Activated T-cell treated with anti-CD3 and anti-CD28 coated beads, Interleukin-2, amount 50 U/mL, for 4 hours (primary cell): Measurements from ENCODE around the gene C10orf105. TPM values are rescaled to one million over a fixed set of nuclear protein-coding genes. Genes with fewer than 3 reads are reported as not detected.
A peak's percentile ranks its signal among the peaks of the same experiment; 100 is the strongest.

Experiments
- ATAC-seq, 2 donors: fragments of 200-7000 bp; cut with Tn5 transposase; one replicate each; pipeline ENCODE4 v1.10.0; 2021
- DNase-seq: peaks from one replicate; pipeline ENCODE4 v3.0.0-alpha.2; 2020
- H3K27me3 Mint-ChIP-seq: one replicate; pipeline ENCODE4 v1.8.0; 2021; ENCODE audit warnings: low read depth, mixed read lengths
- H3K36me3 Mint-ChIP-seq: one replicate; pipeline ENCODE4 v1.8.0; 2022; ENCODE audit warnings: mixed read lengths; ENCODE audit not compliant: insufficient read depth
- H3K4me1 Mint-ChIP-seq: one replicate; pipeline ENCODE4 v1.8.0; 2021; ENCODE audit warnings: low read depth, mixed read lengths
- H3K4me3 Mint-ChIP-seq: one replicate; pipeline ENCODE4 v1.8.0; 2021; ENCODE audit warnings: mild to moderate bottlenecking, moderate library complexity, mixed read lengths
- H3K9me3 Mint-ChIP-seq: one replicate; pipeline ENCODE4 v1.8.0; 2021; ENCODE audit warnings: mixed read lengths
- total RNA-seq, 3 donors: library from RNA; stranded (reverse); gene quantifications; one replicate each; pipeline ENCODE4 v1.2.1, GENCODE V29; 2021

Gene C10orf105
- total RNA-seq, 3 donors from 2014 or later = 0.05 to 0.28 (median 0.18) TPM

DNA sequence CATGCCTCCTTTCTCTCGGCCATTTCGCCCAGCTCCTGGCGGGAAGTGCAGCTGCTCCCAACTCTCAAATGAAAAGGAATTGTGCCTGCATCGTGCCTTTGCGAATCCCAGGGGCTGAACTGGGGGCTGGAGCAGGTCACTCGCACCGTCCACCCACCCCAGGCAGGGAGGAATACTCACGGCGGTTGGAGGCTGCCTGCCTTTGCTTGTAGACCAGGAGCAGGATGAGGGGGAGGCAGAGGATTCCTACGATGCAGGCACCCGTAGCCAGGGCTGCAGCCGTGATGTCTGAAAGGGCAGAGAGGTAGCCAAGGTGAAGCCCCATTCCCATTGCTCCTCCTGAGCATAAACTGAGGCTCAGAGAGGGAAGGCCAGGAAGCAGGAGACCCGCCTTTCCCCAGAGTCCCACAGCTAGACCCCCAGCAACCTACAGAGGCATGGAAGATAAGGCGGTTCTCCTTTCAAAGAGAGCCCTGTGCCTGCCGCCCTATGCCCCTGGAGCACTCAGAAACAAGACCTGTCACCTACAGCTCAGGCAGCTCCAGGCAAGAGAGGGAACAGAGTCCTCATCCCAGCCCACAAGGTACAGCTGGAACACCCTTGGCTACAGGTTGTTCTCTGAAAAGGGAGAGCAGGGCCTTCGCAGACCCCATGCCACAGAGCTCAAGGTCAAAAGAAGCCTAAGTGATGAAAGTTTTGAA, 35.8 kb upstream of the C10orf105 start:
- ATAC-seq (no peak), DNase-seq (no peak)
- peaks cover 85% of the 10 kb centered on the region for H3K4me1 Mint-ChIP-seq
- H3K9me3 Mint-ChIP-seq = no peaks in the 10 kb centered on the region
- H3K4me3 Mint-ChIP-seq = no peak overlapping the region
- no peaks in the 10 kb centered on the region for H3K27me3 Mint-ChIP-seq
- peaks cover 58% of the 10 kb centered on the region for H3K36me3 Mint-ChIP-seq

- Mint-ChIP-seq H3K27me3 (no peaks in the 10 kb centered on the region), H3K36me3 (peaks cover 65% of the 10 kb centered on the region), H3K9me3 (no peaks in the 10 kb centered on the region), H3K4me1 (peaks cover 91% of the 10 kb centered on the region), H3K4me3 (no peak overlapping the region)
- DNase-seq (no peak), ATAC-seq (no peak)
These were observed 35.0 kb upstream of the C10orf105 start for GRCh38 chr10:71754562-71754961.

GRCh38 chr10:71753960-71754505, 34.5 kb upstream of the C10orf105 start:
- DNase-seq (no peak), ATAC-seq (no peak)
- H3K4me1 Mint-ChIP-seq = peaks cover 95% of the 10 kb centered on the region
- no peaks in the 10 kb centered on the region for H3K27me3 Mint-ChIP-seq
- no peaks in the 10 kb centered on the region for H3K9me3 Mint-ChIP-seq
- H3K36me3 Mint-ChIP-seq = peaks cover 67% of the 10 kb centered on the region
- H3K4me3 Mint-ChIP-seq = no peak overlapping the region

DNA sequence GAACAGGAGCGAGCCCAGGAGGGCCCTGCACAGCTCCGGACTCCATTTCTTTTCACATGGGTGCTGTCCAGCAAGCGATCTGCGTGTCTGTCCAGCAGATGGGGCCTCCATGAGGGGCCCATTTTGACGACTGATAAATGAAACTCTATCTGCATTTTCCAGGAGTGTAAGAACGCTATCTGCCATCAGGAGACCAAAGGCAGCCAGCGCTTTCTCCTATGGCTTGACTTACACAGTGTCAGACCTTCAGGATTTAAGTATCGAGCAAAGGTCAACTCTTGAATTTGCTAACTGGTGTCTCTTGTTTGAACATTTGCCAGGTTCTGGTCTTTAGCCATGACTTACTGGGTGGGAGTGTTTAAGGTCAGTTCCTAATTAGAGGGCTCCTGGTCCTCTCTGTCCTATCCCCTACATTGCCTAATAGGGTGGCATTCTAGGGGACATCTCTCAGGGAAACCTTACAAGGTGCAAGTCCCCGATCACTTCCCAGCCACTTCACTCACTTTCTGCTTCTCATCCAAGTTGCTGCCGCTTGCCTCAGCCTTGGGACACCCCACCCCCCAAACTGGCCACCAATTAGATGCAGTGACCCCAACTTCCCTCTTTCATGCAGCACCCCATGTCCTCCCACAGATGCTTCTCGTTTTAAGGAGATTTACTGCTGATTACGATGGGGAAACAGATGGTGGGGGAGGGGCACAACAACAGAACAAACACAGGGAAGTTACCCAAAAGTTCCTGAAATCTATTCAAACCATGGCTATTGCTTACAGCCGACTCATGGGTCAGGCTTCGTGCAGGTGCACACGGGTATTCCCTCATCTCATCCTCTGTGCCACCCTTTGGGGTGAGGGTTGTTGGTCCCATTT, 33.7 kb upstream of the C10orf105 start:
- H3K9me3 Mint-ChIP-seq = no peaks in the 10 kb centered on the region
- H3K36me3 Mint-ChIP-seq = peaks cover 69% of the 10 kb centered on the region
- ATAC-seq (no peak), DNase-seq (no peak)
- H3K27me3 Mint-ChIP-seq = no peaks in the 10 kb centered on the region
- peaks cover 96% of the 10 kb centered on the region for H3K4me1 Mint-ChIP-seq
- no peak overlapping the region for H3K4me3 Mint-ChIP-seq

GRCh38 chr10:71752391-71753090, 33.0 kb upstream of the C10orf105 start:
- peaks cover 66% of the 10 kb centered on the region for H3K36me3 Mint-ChIP-seq
- H3K4me3 Mint-ChIP-seq = no peak overlapping the region
- no peak for DNase-seq
- H3K9me3 Mint-ChIP-seq = no peaks in the 10 kb centered on the region
- H3K4me1 Mint-ChIP-seq = peaks cover 96% of the 10 kb centered on the region
- ATAC-seq = no peak
- no peaks in the 10 kb centered on the region for H3K27me3 Mint-ChIP-seq

- ATAC-seq = no peak
- Mint-ChIP-seq H3K9me3 (no peaks in the 10 kb centered on the region), H3K27me3 (no peaks in the 10 kb centered on the region), H3K4me1 (peaks cover 96% of the 10 kb centered on the region), H3K36me3 (peaks cover 60% of the 10 kb centered on the region), H3K4me3 (no peak overlapping the region)
- DNase-seq = no peak
These were observed 32.1 kb upstream of the C10orf105 start for GRCh38 chr10:71751515-71752224.

DNA sequence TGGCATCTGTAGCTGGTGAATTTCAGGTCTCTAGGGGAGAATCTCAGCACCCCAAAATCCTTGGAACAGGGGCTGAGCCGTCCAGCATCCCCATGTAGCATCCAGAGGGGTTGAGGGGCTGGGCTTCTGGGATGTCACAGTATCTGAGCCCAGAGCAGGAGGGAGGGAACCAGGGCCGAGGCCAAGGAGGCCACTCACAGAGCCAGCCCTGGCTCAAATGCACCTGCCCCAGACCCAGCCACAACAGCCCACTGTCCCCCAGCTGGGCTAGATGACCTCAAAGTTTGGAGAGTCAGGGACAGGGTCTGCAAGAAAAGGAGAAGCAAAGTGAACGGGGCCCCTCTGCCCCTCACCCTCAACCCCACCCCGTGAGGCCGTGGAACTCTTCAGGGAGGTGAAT, 31.4 kb upstream of the C10orf105 start:
- Mint-ChIP-seq H3K4me3 (no peak overlapping the region), H3K36me3 (peaks cover 53% of the 10 kb centered on the region), H3K4me1 (peaks cover 96% of the 10 kb centered on the region), H3K9me3 (no peaks in the 10 kb centered on the region), H3K27me3 (no peaks in the 10 kb centered on the region)
- ATAC-seq = no peak
- DNase-seq = no peak

- no peaks in the 10 kb centered on the region for H3K9me3 Mint-ChIP-seq
- H3K4me1 Mint-ChIP-seq = peaks cover 97% of the 10 kb centered on the region
- no peak overlapping the region for H3K4me3 Mint-ChIP-seq
- DNase-seq (no peak), ATAC-seq (no peak)
- H3K27me3 Mint-ChIP-seq = no peaks in the 10 kb centered on the region
- H3K36me3 Mint-ChIP-seq = peaks cover 53% of the 10 kb centered on the region
These were observed 30.7 kb upstream of the C10orf105 start for GRCh38 chr10:71750124-71750841.

DNA sequence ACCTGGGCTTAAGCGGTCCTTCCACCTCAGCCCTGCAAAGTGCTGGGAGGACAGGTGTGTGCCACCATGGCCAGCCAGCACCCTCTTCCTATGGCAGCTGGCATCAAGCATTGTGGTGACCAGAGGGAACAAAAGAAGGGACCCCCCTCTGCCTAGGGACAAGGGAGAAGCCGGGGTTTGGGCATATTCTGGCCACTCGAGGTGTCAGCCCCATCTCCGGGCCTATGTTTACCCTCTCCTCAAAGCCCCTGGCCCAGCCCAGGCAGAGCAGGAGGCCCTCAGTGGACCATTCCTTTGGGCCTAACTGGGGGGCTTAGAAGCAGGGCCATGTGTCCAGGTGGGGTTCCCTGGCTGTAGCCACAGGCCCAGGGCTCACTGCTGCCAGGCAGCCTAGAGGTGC, 29.8 kb upstream of the C10orf105 start:
- Mint-ChIP-seq H3K36me3 (peaks cover 51% of the 10 kb centered on the region), H3K4me3 (peak overlapping the region; percentile 63), H3K27me3 (no peaks in the 10 kb centered on the region), H3K9me3 (no peaks in the 10 kb centered on the region), H3K4me1 (peaks cover 98% of the 10 kb centered on the region)
- DNase-seq (no peak), ATAC-seq (no peak)

DNA sequence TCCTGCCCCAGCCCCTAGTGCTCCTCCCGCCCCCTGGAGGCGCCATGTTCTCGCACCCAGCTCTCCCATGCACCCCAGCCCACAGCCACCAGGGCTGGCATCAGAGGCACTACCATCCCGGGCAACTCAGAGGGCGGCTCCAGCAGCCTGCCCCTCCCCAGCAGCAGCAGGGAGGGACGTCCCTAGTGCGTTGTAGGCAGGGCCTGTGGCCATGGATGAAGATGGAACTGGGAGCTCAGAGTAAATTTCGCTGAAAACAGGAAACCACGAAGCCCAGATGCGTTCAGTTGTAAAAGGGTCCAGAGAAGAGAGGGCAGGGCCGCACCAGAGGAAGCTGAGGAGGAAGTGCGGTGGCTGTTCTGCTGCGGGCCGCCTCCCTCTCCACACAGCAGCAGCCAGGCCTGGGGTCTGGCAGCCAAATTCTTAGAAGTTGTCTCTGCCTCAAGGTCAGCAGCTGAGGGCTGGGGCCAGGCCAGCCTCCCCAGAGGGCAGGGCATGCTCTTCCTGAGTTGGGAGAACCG, 29.2 kb upstream of the C10orf105 start:
- DNase-seq (peak; percentile 55), ATAC-seq (peak; percentile 64 to 68)
- Mint-ChIP-seq H3K9me3 (no peaks in the 10 kb centered on the region), H3K4me3 (peak overlapping the region; percentile 63), H3K36me3 (peaks cover 45% of the 10 kb centered on the region), H3K27me3 (no peaks in the 10 kb centered on the region), H3K4me1 (peaks cover 98% of the 10 kb centered on the region)

GRCh38 chr10:71747551-71748523, 28.3 kb upstream of the C10orf105 start:
- H3K4me3 Mint-ChIP-seq = peak overlapping the region; percentile 8
- DNase-seq (no peak), ATAC-seq (peak in 1 of 2 donors; percentile 8)
- peaks cover 36% of the 10 kb centered on the region for H3K36me3 Mint-ChIP-seq
- H3K9me3 Mint-ChIP-seq = no peaks in the 10 kb centered on the region
- peaks cover 98% of the 10 kb centered on the region for H3K4me1 Mint-ChIP-seq
- no peaks in the 10 kb centered on the region for H3K27me3 Mint-ChIP-seq

DNA sequence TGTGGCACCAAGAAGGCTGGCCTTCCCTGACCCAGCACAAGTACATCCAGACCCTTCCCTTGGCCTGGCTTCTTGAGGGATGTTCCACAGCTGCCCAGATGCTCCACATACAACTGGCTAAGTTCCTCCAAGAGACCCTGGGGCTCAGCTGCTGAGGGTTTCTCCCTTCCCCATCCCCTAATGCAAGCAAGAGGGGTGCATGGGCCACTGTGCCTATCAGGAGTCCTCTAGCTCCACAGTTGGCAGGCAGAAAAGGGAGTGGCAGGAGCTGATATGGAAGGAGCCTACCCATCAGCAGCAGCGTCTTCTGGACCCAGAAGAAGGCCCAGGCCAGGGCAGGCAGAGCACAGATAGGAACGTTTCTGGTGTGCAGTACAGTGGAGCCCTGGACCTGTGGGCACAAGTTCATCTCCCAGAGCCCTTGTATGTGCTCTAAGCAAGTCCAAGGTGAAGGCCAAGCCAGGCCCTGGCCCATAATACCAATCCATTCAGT, 27.5 kb upstream of the C10orf105 start:
- ATAC-seq (no peak), DNase-seq (no peak)
- Mint-ChIP-seq H3K4me1 (peaks cover 98% of the 10 kb centered on the region), H3K9me3 (no peaks in the 10 kb centered on the region), H3K36me3 (peaks cover 34% of the 10 kb centered on the region), H3K4me3 (no peak overlapping the region), H3K27me3 (no peaks in the 10 kb centered on the region)
